GM12865 (cell line): Measurements from ENCODE around the gene PTMA.

Source experiments
- DNase-seq: peaks from one replicate; pipeline ENCODE4 v3.0.0; 2010; ENCODE audit warnings: low read depth
- H3K4me3 ChIP-seq: 2 replicates; pipeline ENCODE4 v1.5.1; 2011; ENCODE audit warnings: mild to moderate bottlenecking, low read depth, low read length, control low read depth
- CTCF ChIP-seq: IDR thresholded peaks from 2 replicates; pipeline ENCODE4 v1.5.1; 2011; ENCODE audit warnings: low read length, control low read depth, low read depth, inconsistent platforms; ENCODE audit not compliant: insufficient read depth; ENCODE audit errors: missing control alignments

PTMA gene

GRCh38 chr2:231714639-231715498, 6.5 kb downstream of the PTMA start:
- TF ChIP-seq CTCF: peak; percentile 72
- no peak overlapping the region for H3K4me3 ChIP-seq
- DNase-seq: peak; percentile 83

- TF ChIP-seq CTCF: no peak
- H3K4me3 ChIP-seq: no peak overlapping the region
- DNase-seq: no peak
Measured at GRCh38 chr2:231715499-231715837, 7.1 kb downstream of the PTMA start.

GRCh38 chr2:231715988-231716616, 7.8 kb downstream of the PTMA start:
- H3K4me3 ChIP-seq: no peak overlapping the region
- DNase-seq: peak; percentile 14
- TF ChIP-seq CTCF: no peak

- H3K4me3 ChIP-seq: no peak overlapping the region
- TF ChIP-seq CTCF: no peak
- DNase-seq: peak; percentile 12
Measured at GRCh38 chr2:231716666-231717280, 8.4 kb downstream of the PTMA start.

- peak overlapping the region; percentile 23 for H3K4me3 ChIP-seq
- DNase-seq: peak; percentile 90
- TF ChIP-seq CTCF: no peak
Measured at GRCh38 chr2:231717281-231718171, 9.2 kb downstream of the PTMA start.

- TF ChIP-seq CTCF: no peak
- no peak for DNase-seq
- no peak overlapping the region for H3K4me3 ChIP-seq
Measured at GRCh38 chr2:231718799-231719198, 10.5 kb downstream of the PTMA start.
